OCI-LY3 (cell line): ENCODE results near the gene TMEM108.

Experiments used
- H2AFZ ChIP-seq: fragments of 200-600, 300-600 bp; shearing (Covaris generic); 2 replicates; pipeline ENCODE4 v1.6.0; 2014; ENCODE audit warnings: antibody characterized with exemption, low read depth, low read length
- H3K27ac ChIP-seq: fragments of 200-600, 300-600 bp; sonication (generic); 2 replicates; pipeline ENCODE4 v1.5.1; 2014; ENCODE audit warnings: mild to moderate bottlenecking, low read length, moderate library complexity, mixed read lengths
- H3K27me3 ChIP-seq: fragments of 200-600, 300-600 bp; sonication (generic); 2 replicates; pipeline ENCODE4 v1.6.1; 2014; ENCODE audit warnings: low read depth, low read length, mixed read lengths
- H3K36me3 ChIP-seq: fragments of 200-600, 300-600 bp; sonication (generic); replicated peaks from 2 replicates; pipeline ENCODE3; 2014; ENCODE audit warnings: low read depth, low read length, mixed read lengths
- H3K4me1 ChIP-seq: fragments of 300-600, 200-600 bp; sonication (generic); 2 replicates; pipeline ENCODE4 v1.6.1; 2014; ENCODE audit warnings: low read length, mixed read lengths
- H3K4me2 ChIP-seq: fragments of 200-600, 300-600 bp; sonication (generic); 2 replicates; pipeline ENCODE4 v1.6.1; 2014; ENCODE audit warnings: low read length, mixed read lengths
- H3K4me3 ChIP-seq: fragments of 300-600, 200-600 bp; sonication (generic); 2 replicates; pipeline ENCODE4 v1.5.1; 2014; ENCODE audit warnings: antibody characterized with exemption, mild to moderate bottlenecking, low read length, moderate library complexity
- H3K79me2 ChIP-seq: fragments of 300-600, 200-600 bp; shearing (Covaris generic); 2 replicates; pipeline ENCODE4 v1.6.1; 2014; ENCODE audit warnings: mild to moderate bottlenecking, low read length, mixed read lengths
- H3K9ac ChIP-seq: fragments of 300-600, 200-600 bp; shearing (Covaris generic); 2 replicates; pipeline ENCODE4 v1.6.0; 2014; ENCODE audit warnings: mild to moderate bottlenecking, low read length, moderate library complexity
- H3K9me3 ChIP-seq: fragments of 200-600, 300-600 bp; shearing (Covaris generic); 2 replicates; pipeline ENCODE4 v1.6.1; 2014; ENCODE audit warnings: low read length, mixed read lengths; ENCODE audit not compliant: insufficient read depth
- H4K20me1 ChIP-seq: fragments of 200-600, 300-600 bp; sonication (generic); 2 replicates; pipeline ENCODE4 v1.6.1; 2016; ENCODE audit warnings: low read length, mixed read lengths; ENCODE audit not compliant: insufficient read depth
- EZH2phosphoT487 ChIP-seq: fragments of 200-600 bp; shearing (Covaris generic); IDR thresholded peaks from 2 replicates; pipeline ENCODE4 v1.6.1; 2018; ENCODE audit warnings: antibody characterized with exemption, mixed run types, low read depth
- TF ChIP-seq, protein P1 (sequence below): fragments of 200-600, 300-600 bp; sonication (generic); IDR thresholded peaks from 2 replicates; pipeline ENCODE4 v1.5.1; 2014; ENCODE audit warnings: antibody characterized with exemption, low read length, low read depth

TMEM108 gene

DNA sequence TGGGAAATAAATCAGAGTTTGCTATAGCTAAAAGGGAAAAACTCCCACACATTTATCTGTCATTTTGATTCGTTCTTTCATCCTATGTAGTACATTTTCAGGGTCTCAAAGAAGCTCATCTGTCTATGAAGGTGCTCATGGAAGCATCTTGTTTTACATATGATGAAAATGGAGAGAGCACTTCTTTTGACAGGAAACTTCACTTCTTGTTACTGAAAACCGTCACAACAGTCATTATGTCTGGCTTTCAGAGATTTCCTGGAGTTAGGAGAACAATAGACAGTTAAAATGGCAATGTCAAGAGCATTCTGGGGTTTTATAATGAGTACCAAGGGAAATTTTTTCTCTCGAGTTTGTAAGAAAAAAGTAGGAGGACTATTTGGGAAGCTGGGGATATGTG, 83.3 kb downstream of the TMEM108 start:
- Histone ChIP-seq H3K36me3 (no peaks in the 10 kb centered on the region), H3K27me3 (peaks cover 18% of the 10 kb centered on the region), H3K27ac (no peak overlapping the region), H2AFZ (no peak overlapping the region), H4K20me1 (no peaks in the 10 kb centered on the region), H3K79me2 (no peaks in the 10 kb centered on the region), H3K9me3 (no peaks in the 10 kb centered on the region), H3K4me3 (no peak overlapping the region), H3K4me1 (no peaks in the 10 kb centered on the region), H3K9ac (no peak overlapping the region), H3K4me2 (no peak overlapping the region)
- no peak for TF ChIP-seq EZH2phosphoT487
- TF ChIP-seq, protein P1, sequence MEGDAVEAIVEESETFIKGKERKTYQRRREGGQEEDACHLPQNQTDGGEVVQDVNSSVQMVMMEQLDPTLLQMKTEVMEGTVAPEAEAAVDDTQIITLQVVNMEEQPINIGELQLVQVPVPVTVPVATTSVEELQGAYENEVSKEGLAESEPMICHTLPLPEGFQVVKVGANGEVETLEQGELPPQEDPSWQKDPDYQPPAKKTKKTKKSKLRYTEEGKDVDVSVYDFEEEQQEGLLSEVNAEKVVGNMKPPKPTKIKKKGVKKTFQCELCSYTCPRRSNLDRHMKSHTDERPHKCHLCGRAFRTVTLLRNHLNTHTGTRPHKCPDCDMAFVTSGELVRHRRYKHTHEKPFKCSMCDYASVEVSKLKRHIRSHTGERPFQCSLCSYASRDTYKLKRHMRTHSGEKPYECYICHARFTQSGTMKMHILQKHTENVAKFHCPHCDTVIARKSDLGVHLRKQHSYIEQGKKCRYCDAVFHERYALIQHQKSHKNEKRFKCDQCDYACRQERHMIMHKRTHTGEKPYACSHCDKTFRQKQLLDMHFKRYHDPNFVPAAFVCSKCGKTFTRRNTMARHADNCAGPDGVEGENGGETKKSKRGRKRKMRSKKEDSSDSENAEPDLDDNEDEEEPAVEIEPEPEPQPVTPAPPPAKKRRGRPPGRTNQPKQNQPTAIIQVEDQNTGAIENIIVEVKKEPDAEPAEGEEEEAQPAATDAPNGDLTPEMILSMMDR, result no peak

DNA sequence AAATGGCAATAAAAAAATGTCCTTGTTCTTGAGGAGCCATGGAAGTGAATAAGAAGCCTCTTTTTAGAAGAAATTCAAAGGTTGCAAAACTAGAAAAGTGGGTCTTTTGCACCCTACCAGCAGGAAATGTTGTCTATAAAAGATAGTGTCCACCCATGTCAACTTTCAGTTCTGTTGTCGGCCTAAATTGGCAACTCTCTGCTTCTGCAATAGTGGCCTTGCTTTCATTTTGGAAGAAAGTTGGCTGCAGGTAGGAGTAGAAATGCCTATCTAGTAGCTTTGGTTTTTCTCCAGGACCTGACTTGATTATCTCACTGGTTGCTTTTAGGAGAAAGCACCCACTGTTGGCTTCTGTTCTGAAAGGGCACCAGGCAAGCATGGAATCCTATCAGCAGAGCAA, 85.4 kb downstream of the TMEM108 start:
- no peak overlapping the region for H3K4me3 ChIP-seq

DNA sequence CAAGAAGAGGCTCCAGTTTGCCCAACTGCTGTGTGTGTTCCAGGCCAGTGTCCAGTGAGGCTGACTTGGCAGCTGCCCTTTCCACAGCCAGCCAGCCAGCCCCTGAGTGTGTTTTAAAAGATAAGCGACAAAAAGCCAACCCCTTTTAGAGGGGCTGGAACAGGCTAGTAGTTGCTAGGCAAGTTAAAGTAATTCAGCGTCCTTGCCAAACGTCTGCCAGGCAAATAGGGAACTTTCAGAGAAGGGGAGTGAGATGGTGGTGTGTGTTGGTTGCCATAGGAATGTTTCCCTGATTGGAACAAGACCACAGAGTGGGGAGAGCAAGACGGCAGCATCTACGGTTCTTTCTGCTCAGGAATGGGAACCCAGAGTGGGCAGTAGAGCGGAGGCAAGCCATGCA, 86.3 kb downstream of the TMEM108 start:
- Histone ChIP-seq H3K9me3 (no peaks in the 10 kb centered on the region), H3K36me3 (no peaks in the 10 kb centered on the region), H3K4me3 (no peak overlapping the region), H3K4me2 (no peak overlapping the region), H3K27me3 (peaks cover 18% of the 10 kb centered on the region), H4K20me1 (no peaks in the 10 kb centered on the region), H3K4me1 (no peaks in the 10 kb centered on the region), H3K27ac (no peak overlapping the region), H2AFZ (no peak overlapping the region), H3K79me2 (no peaks in the 10 kb centered on the region), H3K9ac (no peak overlapping the region)
- no peak for TF ChIP-seq EZH2phosphoT487
- TF ChIP-seq, protein P1, result no peak

More for the DNA sequence above, 85.4 kb downstream of the TMEM108 start:
- H3K4me2 ChIP-seq, result no peak overlapping the region
- H3K9me3 ChIP-seq, result no peaks in the 10 kb centered on the region
- H4K20me1 ChIP-seq, result no peaks in the 10 kb centered on the region
- no peak overlapping the region for H2AFZ ChIP-seq
- peaks cover 18% of the 10 kb centered on the region for H3K27me3 ChIP-seq
- TF ChIP-seq, protein P1, result no peak
- TF ChIP-seq EZH2phosphoT487, result no peak
- no peaks in the 10 kb centered on the region for H3K36me3 ChIP-seq
- H3K4me1 ChIP-seq, result no peaks in the 10 kb centered on the region
- no peaks in the 10 kb centered on the region for H3K79me2 ChIP-seq
- H3K9ac ChIP-seq, result no peak overlapping the region
- no peak overlapping the region for H3K27ac ChIP-seq

DNA sequence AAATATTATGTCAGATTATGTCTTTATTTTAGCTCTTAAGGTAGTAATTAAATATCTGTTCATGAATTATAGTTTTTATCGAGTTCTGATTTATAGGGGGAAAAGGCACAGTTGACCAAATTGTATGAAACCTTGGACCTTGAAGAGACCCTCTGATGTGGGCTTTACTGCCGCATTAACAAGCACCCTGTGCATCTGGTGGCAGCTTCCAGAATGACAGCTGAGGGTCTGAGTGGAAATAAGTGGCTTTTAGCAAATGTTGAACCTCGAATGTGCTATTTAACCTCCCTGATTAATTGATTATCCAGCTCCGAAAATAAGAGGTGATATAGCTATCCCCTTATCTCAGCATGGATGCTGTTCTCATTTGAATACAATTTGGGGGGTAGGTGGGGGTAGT, 87.0 kb downstream of the TMEM108 start:
- Histone ChIP-seq H3K27ac (no peak overlapping the region), H4K20me1 (no peaks in the 10 kb centered on the region), H3K4me2 (no peak overlapping the region), H3K9me3 (no peaks in the 10 kb centered on the region), H3K27me3 (peaks cover 18% of the 10 kb centered on the region), H3K9ac (no peak overlapping the region), H3K4me1 (no peaks in the 10 kb centered on the region), H2AFZ (no peak overlapping the region), H3K36me3 (no peaks in the 10 kb centered on the region), H3K79me2 (no peaks in the 10 kb centered on the region), H3K4me3 (no peak overlapping the region)
- TF ChIP-seq EZH2phosphoT487, result no peak
- TF ChIP-seq, protein P1, result no peak
